GM23338 (cell line): ENCODE results near the gene UGT1A4. TPM values are rescaled to one million over a fixed set of nuclear protein-coding genes. Genes with fewer than 3 reads are reported as not detected.

Experiments used
- ATAC-seq: fragments of 200-7000 bp; cut with Tn5 transposase; 3 replicates; pipeline ENCODE4 v1.9.1; 2020
- DNase-seq: peaks from one replicate; pipeline ENCODE4 v3.0.0-alpha.2; 2015; ENCODE audit warnings: low spot score
- H2AFZ ChIP-seq: fragments of 200-600 bp; sonication (generic); 2 replicates; pipeline ENCODE4 v1.8.0; 2016; ENCODE audit warnings: antibody characterized with exemption, mild to moderate bottlenecking, moderate library complexity
- H3F3A ChIP-seq: fragments of 200-600 bp; sonication (generic); replicated peaks from 2 replicates; pipeline ENCODE4 v1.8.0; 2017; ENCODE audit warnings: antibody characterized with exemption, mixed run types, low read depth
- H3K27ac ChIP-seq: fragments of 200-600 bp; sonication (generic); 2 replicates; pipeline ENCODE4 v1.6.1; 2016; ENCODE audit warnings: low read depth
- H3K27me3 ChIP-seq: fragments of 200-600 bp; sonication (generic); 2 replicates; pipeline ENCODE4 v1.8.0; 2016; ENCODE audit warnings: mild to moderate bottlenecking, mixed run types, moderate library complexity; ENCODE audit not compliant: insufficient read depth
- H3K36me3 ChIP-seq: fragments of 200-600 bp; sonication (generic); 2 replicates; pipeline ENCODE4 v1.8.0; 2016; ENCODE audit warnings: mild to moderate bottlenecking; ENCODE audit not compliant: insufficient read depth
- H3K4me1 ChIP-seq: fragments of 200-600 bp; sonication (generic); 2 replicates; pipeline ENCODE4 v1.8.0; 2016; ENCODE audit warnings: mild to moderate bottlenecking, moderate library complexity; ENCODE audit not compliant: insufficient read depth
- H3K4me2 ChIP-seq: fragments of 200-600 bp; sonication (generic); 2 replicates; pipeline ENCODE4 v1.7.1; 2017; ENCODE audit warnings: mixed run types
- H3K4me3 ChIP-seq: fragments of 200-600 bp; sonication (generic); 2 replicates; pipeline ENCODE4 v1.6.1; 2016; ENCODE audit warnings: mixed run types
- H3K79me2 ChIP-seq: fragments of 200-600 bp; sonication (generic); replicated peaks from 2 replicates; pipeline ENCODE4 v1.8.0; 2017; ENCODE audit warnings: mild to moderate bottlenecking; ENCODE audit not compliant: insufficient read depth
- H3K9me2 ChIP-seq: fragments of 200-600 bp; sonication (generic); 2 replicates; pipeline ENCODE4 v1.8.0; 2017; ENCODE audit not compliant: insufficient read depth
- H4K20me1 ChIP-seq: fragments of 200-600 bp; sonication (generic); replicated peaks from 2 replicates; pipeline ENCODE4 v1.8.0; 2017; ENCODE audit warnings: mild to moderate bottlenecking; ENCODE audit not compliant: insufficient read depth
- H3K27ac Mint-ChIP-seq: 2 replicates; pipeline ENCODE4 v1.8.0; 2020; ENCODE audit warnings: inconsistent platforms, mild to moderate bottlenecking, moderate library complexity, mixed read lengths
- H3K27me3 Mint-ChIP-seq: 3 replicates; pipeline ENCODE4 v1.8.0; 2022; ENCODE audit warnings: low read depth, mild to moderate bottlenecking, moderate library complexity, mixed read lengths, inconsistent platforms; ENCODE audit not compliant: insufficient read depth, poor library complexity
- H3K36me3 Mint-ChIP-seq: 3 replicates; pipeline ENCODE4 v1.8.0; 2021; ENCODE audit warnings: low read depth, mild to moderate bottlenecking, inconsistent platforms, moderate library complexity, mixed read lengths
- H3K4me1 Mint-ChIP-seq: 3 replicates; pipeline ENCODE4 v1.8.0; 2020; ENCODE audit warnings: mild to moderate bottlenecking, inconsistent platforms, mixed read lengths
- H3K4me3 Mint-ChIP-seq: 3 replicates; pipeline ENCODE4 v1.8.0; 2021; ENCODE audit warnings: moderate library complexity, mild to moderate bottlenecking, inconsistent platforms, mixed read lengths
- H3K9me3 Mint-ChIP-seq: 3 replicates; pipeline ENCODE4 v1.8.0; 2020; ENCODE audit warnings: moderate library complexity, mild to moderate bottlenecking, inconsistent platforms, mixed read lengths
- CREB1 ChIP-seq: fragments of 250-450 bp; sonication (Bioruptor Pico); IDR thresholded peaks from 2 replicates; pipeline ENCODE4 v1.5.0; 2020; ENCODE audit warnings: low read depth, mild to moderate bottlenecking, moderate library complexity
- EZH2 ChIP-seq: fragments of 200-600 bp; sonication (generic); IDR thresholded peaks from one replicate; pipeline ENCODE4 v1.8.0; 2017; ENCODE audit warnings: antibody characterized with exemption, mild to moderate bottlenecking, low read depth; ENCODE audit not compliant: unreplicated experiment
- EZH2phosphoT487 ChIP-seq: fragments of 200-600 bp; sonication (generic); IDR thresholded peaks from one replicate; pipeline ENCODE4 v1.8.1; 2018; ENCODE audit warnings: antibody characterized with exemption; ENCODE audit not compliant: unreplicated experiment
- JUNB ChIP-seq: IDR thresholded peaks from one replicate; pipeline ENCODE4 v1.6.1; 2016; ENCODE audit warnings: antibody characterized with exemption; ENCODE audit not compliant: unreplicated experiment
- NANOG ChIP-seq: IDR thresholded peaks from 2 replicates; pipeline ENCODE4 v1.6.1; 2016; ENCODE audit warnings: antibody characterized with exemption, borderline replicate concordance
- POLR2AphosphoS5 ChIP-seq: IDR thresholded peaks from 2 replicates; pipeline ENCODE4 v1.6.1; 2016; ENCODE audit warnings: antibody characterized with exemption, low read depth
- REST ChIP-seq: IDR thresholded peaks from one replicate; pipeline ENCODE4 v1.6.1; 2018; ENCODE audit warnings: antibody characterized with exemption; ENCODE audit not compliant: unreplicated experiment
- STAT1 ChIP-seq: IDR thresholded peaks from one replicate; pipeline ENCODE4 v1.6.1; 2016; ENCODE audit warnings: antibody characterized with exemption; ENCODE audit not compliant: unreplicated experiment
- ZNF114 ChIP-seq: fragments of 250-450 bp; sonication (Bioruptor Pico); IDR thresholded peaks from 2 replicates; pipeline ENCODE4 v1.5.0; 2020; ENCODE audit warnings: mild to moderate bottlenecking, moderate library complexity
- ZNF331 ChIP-seq: fragments of 250-450 bp; sonication (Bioruptor Pico); IDR thresholded peaks from 2 replicates; pipeline ENCODE4 v1.5.0; 2020; ENCODE audit warnings: low read depth, mild to moderate bottlenecking, moderate library complexity
- polyA plus RNA-seq: library from polyadenylated mRNA; unstranded; fragments of >200 nt; fragmentation: Nextera tagmentation; extraction: Ambion mirVana; gene quantifications from 2 replicates; pipeline ENCODE4 v1.2.1, GENCODE V29; 2016
- total RNA-seq: library from RNA; depleted of rRNA; stranded (reverse); fragments of >200 nt; shearing (Covaris generic); gene quantifications from 2 replicates; pipeline ENCODE4 v1.2.3, GENCODE V29; 2014
- TF ChIP-seq, protein P1 (sequence below), 2 experiments: fragments of 200-600 bp in 1 of 2; sonication (generic) in 1 of 2; conservative IDR thresholded peaks; 2 replicates each; pipeline versions ENCODE4 v1.5.1 to v1.6.1; 2016 to 2017; ENCODE audit warnings: antibody characterized with exemption in 2 of 2, low read depth in 2 of 2, mild to moderate bottlenecking in 2 of 2, moderate library complexity in 1 of 2
- TF ChIP-seq, protein P2 (sequence below): fragments of 250-450 bp; sonication (Bioruptor Pico); IDR thresholded peaks from 2 replicates; pipeline ENCODE4 v1.5.0; 2020; ENCODE audit warnings: mild to moderate bottlenecking, moderate library complexity
- TF ChIP-seq, protein P3 (sequence below): IDR thresholded peaks from 2 replicates; pipeline ENCODE4 v1.6.1; 2016; ENCODE audit warnings: antibody characterized with exemption

UGT1A4 gene
- total and polyA plus RNA-seq, 2 experiments from 2014 or later: not detected

DNA sequence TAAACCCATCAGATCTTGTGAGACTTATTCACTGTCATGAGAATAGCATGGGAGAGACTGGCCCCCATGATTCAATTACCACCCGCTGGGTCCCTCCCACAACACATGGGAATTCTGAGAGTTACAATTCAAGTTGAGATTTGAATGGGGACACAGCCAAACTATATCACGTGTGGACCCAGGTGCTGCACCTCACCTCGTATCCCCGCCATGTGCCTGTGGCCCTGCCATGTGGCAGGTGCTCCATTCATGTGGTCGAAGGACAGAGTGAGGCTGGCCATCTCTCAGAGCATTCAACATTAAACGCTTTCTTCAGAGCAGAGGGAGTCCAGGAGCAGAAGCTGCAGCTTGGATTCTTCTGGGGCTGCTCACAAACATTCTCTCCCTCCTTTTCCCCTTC, 91.8 kb downstream of the UGT1A4 start:
- Histone ChIP-seq H4K20me1 (no peaks in the 10 kb centered on the region), H3K79me2 (no peaks in the 10 kb centered on the region), H3K4me1 (no peaks in the 10 kb centered on the region), H3F3A (no peaks in the 10 kb centered on the region), H3K27ac (no peak overlapping the region), H2AFZ (no peak overlapping the region), H3K36me3 (no peaks in the 10 kb centered on the region), H3K9me2 (peaks cover 6% of the 10 kb centered on the region), H3K27me3 (no peaks in the 10 kb centered on the region), H3K4me3 (no peak overlapping the region), H3K4me2 (no peak overlapping the region)
- no peaks in the 10 kb centered on the region for H3K4me1 Mint-ChIP-seq
- H3K27me3 Mint-ChIP-seq: peaks cover 2% of the 10 kb centered on the region
- DNase-seq (no peak), ATAC-seq (no peak)
- no peak overlapping the region for H3K4me3 Mint-ChIP-seq
- no peak overlapping the region for H3K27ac Mint-ChIP-seq
- H3K36me3 Mint-ChIP-seq: no peaks in the 10 kb centered on the region
- no peak for TF ChIP-seq REST
- TF ChIP-seq STAT1: no peak
- no peak for TF ChIP-seq CREB1
- TF ChIP-seq, protein P1, sequence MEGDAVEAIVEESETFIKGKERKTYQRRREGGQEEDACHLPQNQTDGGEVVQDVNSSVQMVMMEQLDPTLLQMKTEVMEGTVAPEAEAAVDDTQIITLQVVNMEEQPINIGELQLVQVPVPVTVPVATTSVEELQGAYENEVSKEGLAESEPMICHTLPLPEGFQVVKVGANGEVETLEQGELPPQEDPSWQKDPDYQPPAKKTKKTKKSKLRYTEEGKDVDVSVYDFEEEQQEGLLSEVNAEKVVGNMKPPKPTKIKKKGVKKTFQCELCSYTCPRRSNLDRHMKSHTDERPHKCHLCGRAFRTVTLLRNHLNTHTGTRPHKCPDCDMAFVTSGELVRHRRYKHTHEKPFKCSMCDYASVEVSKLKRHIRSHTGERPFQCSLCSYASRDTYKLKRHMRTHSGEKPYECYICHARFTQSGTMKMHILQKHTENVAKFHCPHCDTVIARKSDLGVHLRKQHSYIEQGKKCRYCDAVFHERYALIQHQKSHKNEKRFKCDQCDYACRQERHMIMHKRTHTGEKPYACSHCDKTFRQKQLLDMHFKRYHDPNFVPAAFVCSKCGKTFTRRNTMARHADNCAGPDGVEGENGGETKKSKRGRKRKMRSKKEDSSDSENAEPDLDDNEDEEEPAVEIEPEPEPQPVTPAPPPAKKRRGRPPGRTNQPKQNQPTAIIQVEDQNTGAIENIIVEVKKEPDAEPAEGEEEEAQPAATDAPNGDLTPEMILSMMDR (conservative IDR thresholded peaks at IDR 0.05; ENCODE audit: low read depth in 2 of 2): no peak
- TF ChIP-seq, protein P2, sequence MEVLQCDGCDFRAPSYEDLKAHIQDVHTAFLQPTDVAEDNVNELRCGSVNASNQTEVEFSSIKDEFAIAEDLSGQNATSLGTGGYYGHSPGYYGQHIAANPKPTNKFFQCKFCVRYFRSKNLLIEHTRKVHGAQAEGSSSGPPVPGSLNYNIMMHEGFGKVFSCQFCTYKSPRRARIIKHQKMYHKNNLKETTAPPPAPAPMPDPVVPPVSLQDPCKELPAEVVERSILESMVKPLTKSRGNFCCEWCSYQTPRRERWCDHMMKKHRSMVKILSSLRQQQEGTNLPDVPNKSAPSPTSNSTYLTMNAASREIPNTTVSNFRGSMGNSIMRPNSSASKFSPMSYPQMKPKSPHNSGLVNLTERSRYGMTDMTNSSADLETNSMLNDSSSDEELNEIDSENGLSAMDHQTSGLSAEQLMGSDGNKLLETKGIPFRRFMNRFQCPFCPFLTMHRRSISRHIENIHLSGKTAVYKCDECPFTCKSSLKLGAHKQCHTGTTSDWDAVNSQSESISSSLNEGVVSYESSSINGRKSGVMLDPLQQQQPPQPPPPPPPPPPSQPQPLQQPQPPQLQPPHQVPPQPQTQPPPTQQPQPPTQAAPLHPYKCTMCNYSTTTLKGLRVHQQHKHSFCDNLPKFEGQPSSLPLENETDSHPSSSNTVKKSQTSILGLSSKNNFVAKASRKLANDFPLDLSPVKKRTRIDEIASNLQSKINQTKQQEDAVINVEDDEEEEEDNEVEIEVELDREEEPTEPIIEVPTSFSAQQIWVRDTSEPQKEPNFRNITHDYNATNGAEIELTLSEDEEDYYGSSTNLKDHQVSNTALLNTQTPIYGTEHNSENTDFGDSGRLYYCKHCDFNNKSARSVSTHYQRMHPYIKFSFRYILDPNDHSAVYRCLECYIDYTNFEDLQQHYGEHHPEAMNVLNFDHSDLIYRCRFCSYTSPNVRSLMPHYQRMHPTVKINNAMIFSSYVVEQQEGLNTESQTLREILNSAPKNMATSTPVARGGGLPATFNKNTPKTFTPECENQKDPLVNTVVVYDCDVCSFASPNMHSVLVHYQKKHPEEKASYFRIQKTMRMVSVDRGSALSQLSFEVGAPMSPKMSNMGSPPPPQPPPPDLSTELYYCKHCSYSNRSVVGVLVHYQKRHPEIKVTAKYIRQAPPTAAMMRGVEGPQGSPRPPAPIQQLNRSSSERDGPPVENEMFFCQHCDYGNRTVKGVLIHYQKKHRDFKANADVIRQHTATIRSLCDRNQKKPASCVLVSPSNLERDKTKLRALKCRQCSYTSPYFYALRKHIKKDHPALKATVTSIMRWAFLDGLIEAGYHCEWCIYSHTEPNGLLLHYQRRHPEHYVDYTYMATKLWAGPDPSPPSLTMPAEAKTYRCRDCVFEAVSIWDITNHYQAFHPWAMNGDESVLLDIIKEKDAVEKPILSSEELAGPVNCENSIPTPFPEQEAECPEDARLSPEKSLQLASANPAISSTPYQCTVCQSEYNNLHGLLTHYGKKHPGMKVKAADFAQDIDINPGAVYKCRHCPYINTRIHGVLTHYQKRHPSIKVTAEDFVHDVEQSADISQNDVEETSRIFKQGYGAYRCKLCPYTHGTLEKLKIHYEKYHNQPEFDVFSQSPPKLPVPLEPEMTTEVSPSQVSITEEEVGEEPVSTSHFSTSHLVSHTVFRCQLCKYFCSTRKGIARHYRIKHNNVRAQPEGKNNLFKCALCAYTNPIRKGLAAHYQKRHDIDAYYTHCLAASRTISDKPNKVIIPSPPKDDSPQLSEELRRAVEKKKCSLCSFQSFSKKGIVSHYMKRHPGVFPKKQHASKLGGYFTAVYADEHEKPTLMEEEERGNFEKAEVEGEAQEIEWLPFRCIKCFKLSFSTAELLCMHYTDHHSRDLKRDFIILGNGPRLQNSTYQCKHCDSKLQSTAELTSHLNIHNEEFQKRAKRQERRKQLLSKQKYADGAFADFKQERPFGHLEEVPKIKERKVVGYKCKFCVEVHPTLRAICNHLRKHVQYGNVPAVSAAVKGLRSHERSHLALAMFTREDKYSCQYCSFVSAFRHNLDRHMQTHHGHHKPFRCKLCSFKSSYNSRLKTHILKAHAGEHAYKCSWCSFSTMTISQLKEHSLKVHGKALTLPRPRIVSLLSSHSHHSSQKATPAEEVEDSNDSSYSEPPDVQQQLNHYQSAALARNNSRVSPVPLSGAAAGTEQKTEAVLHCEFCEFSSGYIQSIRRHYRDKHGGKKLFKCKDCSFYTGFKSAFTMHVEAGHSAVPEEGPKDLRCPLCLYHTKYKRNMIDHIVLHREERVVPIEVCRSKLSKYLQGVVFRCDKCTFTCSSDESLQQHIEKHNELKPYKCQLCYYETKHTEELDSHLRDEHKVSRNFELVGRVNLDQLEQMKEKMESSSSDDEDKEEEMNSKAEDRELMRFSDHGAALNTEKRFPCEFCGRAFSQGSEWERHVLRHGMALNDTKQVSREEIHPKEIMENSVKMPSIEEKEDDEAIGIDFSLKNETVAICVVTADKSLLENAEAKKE: no peak
- no peak for TF ChIP-seq EZH2phosphoT487
- no peak for TF ChIP-seq NANOG
- TF ChIP-seq EZH2: no peak
- TF ChIP-seq ZNF114 (CRISPR knock-in tag): no peak
- TF ChIP-seq POLR2AphosphoS5: no peak
- TF ChIP-seq, protein P3, sequence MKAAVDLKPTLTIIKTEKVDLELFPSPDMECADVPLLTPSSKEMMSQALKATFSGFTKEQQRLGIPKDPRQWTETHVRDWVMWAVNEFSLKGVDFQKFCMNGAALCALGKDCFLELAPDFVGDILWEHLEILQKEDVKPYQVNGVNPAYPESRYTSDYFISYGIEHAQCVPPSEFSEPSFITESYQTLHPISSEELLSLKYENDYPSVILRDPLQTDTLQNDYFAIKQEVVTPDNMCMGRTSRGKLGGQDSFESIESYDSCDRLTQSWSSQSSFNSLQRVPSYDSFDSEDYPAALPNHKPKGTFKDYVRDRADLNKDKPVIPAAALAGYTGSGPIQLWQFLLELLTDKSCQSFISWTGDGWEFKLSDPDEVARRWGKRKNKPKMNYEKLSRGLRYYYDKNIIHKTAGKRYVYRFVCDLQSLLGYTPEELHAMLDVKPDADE: no peak
- no peak for TF ChIP-seq JUNB
- TF ChIP-seq ZNF331 (CRISPR knock-in tag): no peak
- peaks cover 5% of the 10 kb centered on the region; the same call in 2 of the 3 replicates for H3K9me3 Mint-ChIP-seq
